K562 (cell line): Measurements from ENCODE around the gene CREB3L4. TPM values are rescaled to one million over a fixed set of nuclear protein-coding genes. Genes with fewer than 3 reads are reported as not detected.

ENCODE experiments used
- CHD1 ChIP-seq: fragments of 200-600 bp; sonication (generic); IDR thresholded peaks from one replicate; pipeline ENCODE4 v1.6.1; 2012; ENCODE audit warnings: mild to moderate bottlenecking, moderate library complexity, low read length, inconsistent platforms
- CTBP1 ChIP-seq: fragments of 450-650 bp; IDR thresholded peaks from 2 replicates; pipeline ENCODE4 v1.6.1; 2016; ENCODE audit warnings: borderline replicate concordance
- FOSL1 ChIP-seq: fragments of 200-800 bp; sonication (Bioruptor generic); conservative IDR thresholded peaks from 2 replicates; pipeline ENCODE4 v1.6.1; 2016; ENCODE audit warnings: missing genetic modification characterization, missing compliant biosample characterization
- MITF ChIP-seq: IDR thresholded peaks from 2 replicates; pipeline ENCODE4 v1.6.1; 2014; ENCODE audit warnings: antibody characterized with exemption
- MYC ChIP-seq, 2 experiments: fragments of 250-450 bp in 1 of 2; sonication (Bioruptor Pico) in 1 of 2; IDR thresholded peaks; 2 replicates each; pipeline versions ENCODE4 v1.5.1 to v1.6.1; 2012 to 2021; ENCODE audit warnings: low read depth in 2 of 2, borderline replicate concordance in 1 of 2, improper control_type of control experiment in 1 of 2, low read length in 1 of 2, mild to moderate bottlenecking in 1 of 2, moderate library complexity in 1 of 2
- NBN ChIP-seq: fragments of 450-650 bp; IDR thresholded peaks from 2 replicates; pipeline ENCODE4 v1.6.1; 2016; ENCODE audit warnings: low read depth, mild to moderate bottlenecking
- NR2C1 ChIP-seq, 2 experiments: fragments of 450-650 bp; IDR thresholded peaks; 2 replicates each; pipeline ENCODE4 v1.6.1; 2017; ENCODE audit warnings: mild to moderate bottlenecking in 2 of 2, antibody characterized with exemption in 1 of 2, inconsistent platforms in 1 of 2, missing compliant biosample characterization in 1 of 2, missing genetic modification characterization in 1 of 2
- PRDM10 ChIP-seq: fragments of 450-650 bp; IDR thresholded peaks from 2 replicates; pipeline ENCODE4 v1.6.1; 2018; ENCODE audit not compliant: partially characterized antibody
- SMC3 ChIP-seq: conservative IDR thresholded peaks from 2 replicates; pipeline ENCODE4 v1.6.1; 2011; ENCODE audit warnings: low read depth, low read length, improper control_type of control experiment; ENCODE audit not compliant: insufficient read depth
- SP1 ChIP-seq: sonication (generic); formaldehyde crosslinking; IDR thresholded peaks from 2 replicates; pipeline ENCODE4 v1.8.1; 2022; ENCODE audit warnings: mild to moderate bottlenecking, missing genetic modification reagents
- TSC22D4 ChIP-seq: fragments of 450-650 bp; IDR thresholded peaks from 2 replicates; pipeline ENCODE4 v1.6.1; 2016; ENCODE audit warnings: missing genetic modification characterization, missing biosample characterization, control low read depth
- UBTF ChIP-seq, 2 experiments: IDR thresholded peaks; 2 replicates each; pipeline ENCODE4 v1.6.1; 2012; ENCODE audit warnings: improper control_type of control experiment in 2 of 2, low read depth in 2 of 2, low read length in 2 of 2, borderline replicate concordance in 1 of 2
- ZBTB33 ChIP-seq: sonication (generic); formaldehyde crosslinking; IDR thresholded peaks from 2 replicates; pipeline ENCODE4 v1.8.1; 2023; ENCODE audit warnings: mild to moderate bottlenecking, missing genetic modification reagents
- ZNF639 ChIP-seq, 2 experiments: fragments of 200-800 bp in 1 of 2; sonication (Bioruptor generic) in 1 of 2; sonication (generic) in 1 of 2; formaldehyde crosslinking in 1 of 2; IDR thresholded peaks in 1 of 2; conservative IDR thresholded peaks in 1 of 2; 2 replicates each; pipeline versions ENCODE4 v1.5.0 to v1.6.1; 2016 to 2020; ENCODE audit warnings: missing compliant biosample characterization in 1 of 2, missing genetic modification characterization in 1 of 2, missing genetic modification reagents in 1 of 2
- ZNF717 ChIP-seq: fragments of 250-450 bp; sonication (Bioruptor Pico); IDR thresholded peaks from 2 replicates; pipeline ENCODE4 v1.5.0; 2021
- polyA plus RNA-seq, 8 experiments: library from polyadenylated mRNA; depleted of rRNA in 4 of 8; stranded (reverse) in 5 of 8; unstranded in 3 of 8; fragments of >200 nt; fragmentation: Nextera tagmentation in 2 of 8; fragmentation: Illumina TruSeq in 1 of 8; extraction: Ambion mirVana in 2 of 8; extraction: Trizol in 1 of 8; gene quantifications; 2 replicates each; pipeline versions ENCODE4 v1.2.1 to v1.2.3, GENCODE V29; 2011 to 2014; ENCODE audit warnings: inconsistent platforms in 1 of 8, missing spikeins in 1 of 8
- total RNA-seq, 7 experiments: library from RNA; depleted of rRNA in 6 of 7; stranded (reverse); fragments of >200 nt in 6 of 7; fragmentation: Illumina TruSeq in 2 of 7; extraction: Trizol in 2 of 7; gene quantifications; 2 replicates each; pipeline versions ENCODE4 v1.2.1 to v1.2.3, GENCODE V29; 2011 to 2021; ENCODE audit warnings: low replicate concordance in 1 of 7

Gene CREB3L4
- total and polyA plus RNA-seq, 9 of the 15 experiments (the other 6 are each of a cell fraction or from before 2014, with no cell fraction given), result 9.9 to 18.6 (median 13.9) TPM

GRCh38 chr1:153976819-153977249 is 9.1 kb downstream of the CREB3L4 start (continued):
- TF ChIP-seq FOSL1 (tag) (no peak), MITF (no peak), UBTF (IDR thresholded peaks at IDR 0.05; ENCODE audit: borderline replicate concordance in 1 of 2, low read depth in 2 of 2, low read length in 2 of 2) (0 out of 4 replicates have a peak, but pooled peaks of 1 of the 2 experiments have one; percentile 24), CTBP1 (peak; percentile 10; the same call in 1 of the 2 replicates), SP1 (peak; percentile 9; the same call in 1 of the 2 replicates), ZBTB33 (CRISPR knock-in tag) (0 out of 2 replicates have a peak, but pooled peaks have one; percentile 19), SMC3 (0 out of 2 replicates have a peak, but pooled peaks have one; percentile 6), NR2C1 (IDR thresholded peaks at IDR 0.05) (no peak), NR2C1 (tag; IDR thresholded peaks at IDR 0.05) (0 out of 2 replicates have a peak, but pooled peaks have one; percentile 8), ZNF639 (CRISPR knock-in tag; conservative IDR thresholded peaks at IDR 0.05 in 1 of 2, IDR thresholded peaks at IDR 0.05 in 1 of 2) (no peak), CHD1 (peak; percentile 77), TSC22D4 (no peak), PRDM10 (no peak), ZNF717 (CRISPR knock-in tag) (no peak), MYC (IDR thresholded peaks at IDR 0.05; ENCODE audit: low read depth, low read length) (0 out of 2 replicates have a peak, but pooled peaks have one; percentile 32), MYC (CRISPR knock-in tag; IDR thresholded peaks at IDR 0.05; ENCODE audit: borderline replicate concordance, low read depth) (peak; percentile 81; the same call in 1 of the 2 replicates), NBN (0 out of 2 replicates have a peak, but pooled peaks have one; percentile 13)
